Activated CD8-positive, alpha-beta T cell treated with anti-CD3 and anti-CD28 coated beads, Interleukin-2, amount 10 ng/mL, durations not matched to agents 7 days and 5 days (primary cell): ENCODE data around the gene SLC27A2. TPM values are rescaled to one million over a fixed set of nuclear protein-coding genes. Genes with fewer than 3 reads are reported as not detected.
"Not testable (repeated sequence)": the region's sequence is repeated elsewhere in the genome, so short reads cannot be mapped to it uniquely, and the experiment has no call there.

Experiments
- ATAC-seq: fragments of 150-1000 bp; cut with Tn5 transposase; one replicate; pipeline ENCODE4 v1.10.0; 2021; ENCODE audit warnings: moderate library complexity
- CTCF ChIA-PET: fragments of 350-600 bp; sonication (Branson Sonifier 250); formaldehyde crosslinking; loops from one replicate; lab custom pipeline; 2021; ENCODE audit warnings: antibody characterized with exemption; lab: Charles Lee
- POLR2A ChIA-PET: fragments of 350-600 bp; sonication (Branson Sonifier 250); formaldehyde crosslinking; loops from one replicate; lab custom pipeline; 2021; ENCODE audit warnings: antibody characterized with exemption; lab: Charles Lee
- DNase-seq: peaks from one replicate; pipeline ENCODE4 v3.0.0-alpha.2; 2020
- H3K27ac Mint-ChIP-seq: one replicate; pipeline ENCODE4 v1.8.0; 2021; ENCODE audit warnings: mild to moderate bottlenecking, mixed read lengths
- H3K27me3 Mint-ChIP-seq: one replicate; pipeline ENCODE4 v1.8.0; 2021; ENCODE audit warnings: low read depth, mixed read lengths
- H3K36me3 Mint-ChIP-seq: one replicate; pipeline ENCODE4 v1.8.0; 2021; ENCODE audit warnings: low read depth, mixed read lengths
- H3K4me1 Mint-ChIP-seq: one replicate; pipeline ENCODE4 v1.8.0; 2021; ENCODE audit warnings: low read depth, mixed read lengths
- H3K4me3 Mint-ChIP-seq: one replicate; pipeline ENCODE4 v1.8.0; 2021; ENCODE audit warnings: mild to moderate bottlenecking, mixed read lengths
- H3K9me3 Mint-ChIP-seq: one replicate; pipeline ENCODE4 v1.8.0; 2022; ENCODE audit warnings: mixed read lengths; ENCODE audit not compliant: insufficient read depth
- total RNA-seq, 2 experiments: library from RNA; stranded (reverse); gene quantifications; one replicate each; pipeline ENCODE4 v1.2.3, GENCODE V29; 2021

Gene SLC27A2
- total RNA-seq: 10 to 100 TPM; 11.6 to 12.5 TPM

GRCh38 chr15:50181969-50182218, at the start of gene SLC27A2:
TSS of gene SLC27A2 (plus strand) at chr15:50182196. CDS start at chr15:50182428, 232 bp downstream.
- Mint-ChIP-seq H3K27me3 (peaks cover 9% of the 10 kb centered on the region), H3K36me3 (peaks cover 7% of the 10 kb centered on the region), H3K27ac (peak within 1 kb of the TSS; percentile 91), H3K4me3 (peak within 1 kb of the TSS; percentile 91), H3K9me3 (no peaks in the 10 kb centered on the region), H3K4me1 (peaks cover 43% of the 10 kb centered on the region)
- ChIA-PET CTCF (interaction anchor here (0.8 to 8.1 kb wide), 12 partner anchors 59 to 697 kb away, joined by 3 to 72 read pairs (median 4); partner anchors contain the start of gene GABPB1), POLR2A (interaction anchor here (1.1 to 2.2 kb wide), 7 partner anchors 47 to 173 kb away, joined by 3 to 8 read pairs (median 6); partner anchors contain the start of gene GABPB1)
- ATAC-seq (no peak), DNase-seq (no peak)

GRCh38 chr15:50132251-50132984, 49.6 kb upstream of the SLC27A2 start:
- DNase-seq, H3K4me3 Mint-ChIP-seq, POLR2A ChIA-PET, CTCF ChIA-PET, H3K9me3 Mint-ChIP-seq, ATAC-seq, H3K27me3 Mint-ChIP-seq, H3K27ac Mint-ChIP-seq: not testable (repeated sequence)
- Mint-ChIP-seq H3K4me1 (peaks cover 33% of the 10 kb centered on the region), H3K36me3 (peaks cover 15% of the 10 kb centered on the region)

- H3K27me3 Mint-ChIP-seq: no peaks in the 10 kb centered on the region
- ChIA-PET POLR2A (interaction anchor here (0.8 to 2.1 kb wide), 6 partner anchors 16 to 219 kb away, joined by 3 to 11 read pairs (median 4); partner anchors contain the start of genes ATP8B4 and SLC27A2), CTCF (interaction anchor here (1.1 to 4.1 kb wide), 3 partner anchors 16 to 48 kb away, joined by 4 to 26 read pairs (median 5); partner anchors contain the start of gene ATP8B4)
- H3K27ac Mint-ChIP-seq: peak overlapping the region; percentile 83
- peaks cover 6% of the 10 kb centered on the region for H3K9me3 Mint-ChIP-seq
- peaks cover 40% of the 10 kb centered on the region for H3K4me1 Mint-ChIP-seq
- ATAC-seq (peak; percentile 56), DNase-seq (no peak)
- peaks cover 6% of the 10 kb centered on the region for H3K36me3 Mint-ChIP-seq
- H3K4me3 Mint-ChIP-seq: no peak overlapping the region
Measured at GRCh38 chr15:50134524-50135024, 47.4 kb upstream of the SLC27A2 start.

- H3K4me3 Mint-ChIP-seq: peak overlapping the region; percentile 1
- H3K27ac Mint-ChIP-seq: peak overlapping the region; percentile 83
- peak; percentile 55 for DNase-seq
- peaks cover 40% of the 10 kb centered on the region for H3K4me1 Mint-ChIP-seq
- peaks cover 6% of the 10 kb centered on the region for H3K36me3 Mint-ChIP-seq
- POLR2A ChIA-PET: interaction anchor here (0.8 to 2.1 kb wide), 6 partner anchors 16 to 219 kb away, joined by 3 to 11 read pairs (median 4); partner anchors contain the start of genes ATP8B4 and SLC27A2
- no peaks in the 10 kb centered on the region for H3K27me3 Mint-ChIP-seq
- ATAC-seq: peak; percentile 75
- CTCF ChIA-PET: interaction anchor here (1.0 to 4.1 kb wide), 4 partner anchors 10 to 48 kb away, joined by 4 to 26 read pairs (median 5); partner anchors contain the start of gene ATP8B4
- H3K9me3 Mint-ChIP-seq: peaks cover 6% of the 10 kb centered on the region
Measured at GRCh38 chr15:50135031-50135551, 46.9 kb upstream of the SLC27A2 start.

- no peak for DNase-seq
- Mint-ChIP-seq H3K4me3 (no peak overlapping the region), H3K27ac (peak overlapping the region; percentile 31), H3K4me1 (peaks cover 45% of the 10 kb centered on the region), H3K36me3 (peaks cover 4% of the 10 kb centered on the region), H3K9me3 (peaks cover 4% of the 10 kb centered on the region), H3K27me3 (no peaks in the 10 kb centered on the region)
- ChIA-PET POLR2A (interaction anchor here (0.5 to 0.9 kb wide), 2 partner anchors 18 to 217 kb away, joined by 3 read pairs; partner anchors contain the start of gene ATP8B4), CTCF (interaction anchor here (1.2 to 4.1 kb wide), 6 partner anchors 11 to 666 kb away, joined by 3 to 26 read pairs (median 6); partner anchors contain the start of gene ATP8B4)
- ATAC-seq: peak; percentile 24
Measured at GRCh38 chr15:50137330-50137761, 44.6 kb upstream of the SLC27A2 start.

- no peaks in the 10 kb centered on the region for H3K36me3 Mint-ChIP-seq
- no peaks in the 10 kb centered on the region for H3K27me3 Mint-ChIP-seq
- H3K27ac Mint-ChIP-seq: no peak overlapping the region
- H3K9me3 Mint-ChIP-seq: no peaks in the 10 kb centered on the region
- H3K4me3 Mint-ChIP-seq: no peak overlapping the region
- peaks cover 45% of the 10 kb centered on the region for H3K4me1 Mint-ChIP-seq
- DNase-seq (no peak), ATAC-seq (no peak)
- CTCF ChIA-PET: interaction anchor here (1.2 to 4.1 kb wide), 6 partner anchors 11 to 666 kb away, joined by 3 to 26 read pairs (median 6); partner anchors contain the start of gene ATP8B4
- POLR2A ChIA-PET: interaction anchor here (0.5 kb wide), 1 partner anchor 216 kb away, joined by 3 read pairs; no protein-coding TSS in a partner anchor
Measured at GRCh38 chr15:50137893-50138292, 44.1 kb upstream of the SLC27A2 start.

GRCh38 chr15:50138391-50138790, 43.6 kb upstream of the SLC27A2 start:
- H3K4me3 Mint-ChIP-seq: no peak overlapping the region

GRCh38 chr15:50140098-50140497, 41.9 kb upstream of the SLC27A2 start:
- no peak overlapping the region for H3K27ac Mint-ChIP-seq
- H3K36me3 Mint-ChIP-seq: peaks cover 2% of the 10 kb centered on the region
- H3K27me3 Mint-ChIP-seq: no peaks in the 10 kb centered on the region
- no peak overlapping the region for H3K4me3 Mint-ChIP-seq
- no peak for DNase-seq
- POLR2A ChIA-PET: no interaction called here
- CTCF ChIA-PET: interaction anchor here (1.5 kb wide), 1 partner anchor 175 kb away, joined by 3 read pairs; no protein-coding TSS in a partner anchor
- H3K9me3 Mint-ChIP-seq: no peaks in the 10 kb centered on the region
- peaks cover 48% of the 10 kb centered on the region for H3K4me1 Mint-ChIP-seq
- no peak for ATAC-seq

More at GRCh38 chr15:50138391-50138790, 43.6 kb upstream of the SLC27A2 start:
- DNase-seq (no peak), ATAC-seq (no peak)
- ChIA-PET POLR2A (no interaction called here), CTCF (interaction anchor here (1.2 to 2.2 kb wide), 4 partner anchors 12 to 60 kb away, joined by 3 to 9 read pairs (median 6); no protein-coding TSS in a partner anchor)
- Mint-ChIP-seq H3K27me3 (no peaks in the 10 kb centered on the region), H3K27ac (no peak overlapping the region), H3K4me1 (peaks cover 47% of the 10 kb centered on the region), H3K36me3 (no peaks in the 10 kb centered on the region), H3K9me3 (no peaks in the 10 kb centered on the region)

- ChIA-PET POLR2A (no interaction called here), CTCF (interaction anchor here (0.6 to 2.9 kb wide), 4 partner anchors 97 to 906 kb away, joined by 3 to 11 read pairs (median 4); no protein-coding TSS in a partner anchor)
- ATAC-seq: no peak
- Mint-ChIP-seq H3K9me3 (no peaks in the 10 kb centered on the region), H3K27me3 (no peaks in the 10 kb centered on the region), H3K36me3 (peaks cover 2% of the 10 kb centered on the region), H3K4me1 (peaks cover 46% of the 10 kb centered on the region), H3K27ac (no peak overlapping the region), H3K4me3 (no peak overlapping the region)
- DNase-seq: no peak
Measured at GRCh38 chr15:50140983-50141382, 41.0 kb upstream of the SLC27A2 start.

- Mint-ChIP-seq H3K36me3 (peaks cover 2% of the 10 kb centered on the region), H3K27ac (no peak overlapping the region), H3K4me1 (peaks cover 45% of the 10 kb centered on the region), H3K4me3 (no peak overlapping the region), H3K27me3 (no peaks in the 10 kb centered on the region), H3K9me3 (no peaks in the 10 kb centered on the region)
- ChIA-PET POLR2A (no interaction called here), CTCF (interaction anchor here (1.2 to 2.9 kb wide), 2 partner anchors 665 to 907 kb away, joined by 4 to 11 read pairs; no protein-coding TSS in a partner anchor)
- ATAC-seq (no peak), DNase-seq (no peak)
Measured at GRCh38 chr15:50141856-50142255, 40.1 kb upstream of the SLC27A2 start.

- CTCF ChIA-PET: interaction anchor here (1.3 to 2.9 kb wide), 2 partner anchors 173 to 908 kb away, joined by 4 to 11 read pairs; no protein-coding TSS in a partner anchor
- H3K36me3 Mint-ChIP-seq: peaks cover 2% of the 10 kb centered on the region
- no peaks in the 10 kb centered on the region for H3K9me3 Mint-ChIP-seq
- POLR2A ChIA-PET: no interaction called here
- H3K4me1 Mint-ChIP-seq: peaks cover 31% of the 10 kb centered on the region
- H3K27me3 Mint-ChIP-seq: no peaks in the 10 kb centered on the region
- DNase-seq: no peak
- no peak overlapping the region for H3K4me3 Mint-ChIP-seq
- no peak for ATAC-seq
- H3K27ac Mint-ChIP-seq: no peak overlapping the region
Measured at GRCh38 chr15:50143255-50143860, 38.6 kb upstream of the SLC27A2 start.
